K562 (cell line): ENCODE data around the gene PYHIN1. TPM values are rescaled to one million over a fixed set of nuclear protein-coding genes. Genes with fewer than 3 reads are reported as not detected.

ENCODE experiments used
- ARID1B ChIP-seq: fragments of 450-650 bp; IDR thresholded peaks from 2 replicates; pipeline ENCODE4 v1.6.1; 2016; ENCODE audit warnings: antibody characterized with exemption, mild to moderate bottlenecking, inconsistent platforms
- ARID3A ChIP-seq: IDR thresholded peaks from 2 replicates; pipeline ENCODE4 v1.6.1; 2012; ENCODE audit warnings: low read depth, low read length, improper control_type of control experiment, borderline replicate concordance
- EHMT2 ChIP-seq: fragments of 450-650 bp; IDR thresholded peaks from 2 replicates; pipeline ENCODE4 v1.6.1; 2018; ENCODE audit warnings: antibody characterized with exemption
- ETS2 ChIP-seq: IDR thresholded peaks from 2 replicates; pipeline ENCODE4 v1.6.1; 2016; ENCODE audit warnings: borderline replicate concordance, missing genetic modification characterization, mild to moderate bottlenecking, moderate library complexity, missing compliant biosample characterization; ENCODE audit not compliant: poor library complexity, severe bottlenecking
- GABPA ChIP-seq: fragments of 200-800 bp; sonication (Bioruptor generic); conservative IDR thresholded peaks from 2 replicates; pipeline ENCODE4 v1.6.1; 2016; ENCODE audit warnings: low read depth, missing genetic modification characterization, missing compliant biosample characterization
- HCFC1 ChIP-seq: IDR thresholded peaks from 2 replicates; pipeline ENCODE4 v1.6.1; 2012; ENCODE audit warnings: low read depth, low read length, improper control_type of control experiment
- HDAC8 ChIP-seq: fragments of 450-650 bp; IDR thresholded peaks from 2 replicates; pipeline ENCODE4 v1.6.1; 2016; ENCODE audit warnings: mild to moderate bottlenecking, missing genetic modification characterization, moderate library complexity, missing compliant biosample characterization
- HSF4 ChIP-seq: fragments of 250-450 bp; sonication (Bioruptor Pico); IDR thresholded peaks from 2 replicates; pipeline ENCODE4 v2.1.2; 2022; ENCODE audit warnings: mild to moderate bottlenecking, moderate library complexity, borderline replicate concordance
- MEF2A ChIP-seq: IDR thresholded peaks from 2 replicates; pipeline ENCODE4 v1.6.1; 2011; ENCODE audit warnings: low read depth, mild to moderate bottlenecking, low read length, moderate library complexity; ENCODE audit not compliant: control insufficient read depth
- PURB ChIP-seq: sonication (generic); formaldehyde crosslinking; IDR thresholded peaks from 2 replicates; pipeline ENCODE4 v1.9.0; 2021; ENCODE audit warnings: low read depth, mild to moderate bottlenecking, missing genetic modification reagents
- RAD51 ChIP-seq: fragments of 450-650 bp; IDR thresholded peaks from 2 replicates; pipeline ENCODE4 v1.7.1; 2016; ENCODE audit warnings: low read depth, mild to moderate bottlenecking, borderline replicate concordance
- SP2 ChIP-seq: IDR thresholded peaks from 2 replicates; pipeline ENCODE4 v1.6.1; 2011; ENCODE audit warnings: mild to moderate bottlenecking, low read depth, low read length, moderate library complexity; ENCODE audit not compliant: poor library complexity, severe bottlenecking; ENCODE audit errors: extremely low read depth
- SPI1 ChIP-seq: IDR thresholded peaks from 2 replicates; pipeline ENCODE4 v1.6.1; 2011; ENCODE audit warnings: low read depth, low read length, control low read depth, borderline replicate concordance
- TARDBP ChIP-seq: fragments of 450-650 bp; IDR thresholded peaks from 2 replicates; pipeline ENCODE4 v1.6.1; 2016
- TEAD4 ChIP-seq, 2 experiments: sonication (generic) in 1 of 2; formaldehyde crosslinking in 1 of 2; IDR thresholded peaks; 2 replicates each; pipeline versions ENCODE4 v1.6.1 to v1.8.0; 2012 to 2022; ENCODE audit warnings: borderline replicate concordance in 1 of 2, inconsistent platforms in 1 of 2, low read length in 1 of 2, mild to moderate bottlenecking in 1 of 2, missing genetic modification reagents in 1 of 2
- ZKSCAN1 ChIP-seq: fragments of 150-350 bp; IDR thresholded peaks from 2 replicates; pipeline ENCODE4 v1.6.1; 2016; ENCODE audit warnings: low read depth, low read length
- ZSCAN32 ChIP-seq: fragments of 450-650 bp; formaldehyde crosslinking; IDR thresholded peaks from 2 replicates; pipeline ENCODE4 v1.4.0; 2020; ENCODE audit warnings: mild to moderate bottlenecking, moderate library complexity
- polyA plus RNA-seq, 8 experiments: library from polyadenylated mRNA; depleted of rRNA in 4 of 8; stranded (reverse) in 5 of 8; unstranded in 3 of 8; fragments of >200 nt; fragmentation: Nextera tagmentation in 2 of 8; fragmentation: Illumina TruSeq in 1 of 8; extraction: Ambion mirVana in 2 of 8; extraction: Trizol in 1 of 8; gene quantifications; 2 replicates each; pipeline versions ENCODE4 v1.2.1 to v1.2.3, GENCODE V29; 2011 to 2014; ENCODE audit warnings: inconsistent platforms in 1 of 8, missing spikeins in 1 of 8
- total RNA-seq, 7 experiments: library from RNA; depleted of rRNA in 6 of 7; stranded (reverse); fragments of >200 nt in 6 of 7; fragmentation: Illumina TruSeq in 2 of 7; extraction: Trizol in 2 of 7; gene quantifications; 2 replicates each; pipeline versions ENCODE4 v1.2.1 to v1.2.3, GENCODE V29; 2011 to 2021; ENCODE audit warnings: low replicate concordance in 1 of 7
- TF ChIP-seq, protein P1 (sequence below): fragments of 450-650 bp; formaldehyde crosslinking; IDR thresholded peaks from 2 replicates; pipeline ENCODE4 v1.4.0; 2022; ENCODE audit warnings: missing genetic modification characterization
- TF ChIP-seq, protein P2 (sequence below): fragments of 250-450 bp; sonication (Bioruptor Pico); IDR thresholded peaks from 2 replicates; pipeline ENCODE4 v1.4.0; 2020; ENCODE audit warnings: borderline replicate concordance
- TF ChIP-seq, protein P3 (sequence below): sonication (generic); formaldehyde crosslinking; IDR thresholded peaks from 2 replicates; pipeline ENCODE4 v1.8.1; 2022; ENCODE audit warnings: missing genetic modification reagents
- TF ChIP-seq, protein P4 (sequence below): fragments of 250-450 bp; sonication (Bioruptor Pico); IDR thresholded peaks from 2 replicates; pipeline ENCODE4 v1.4.0; 2020; ENCODE audit warnings: mild to moderate bottlenecking, moderate library complexity

The PYHIN1 gene
- total and polyA plus RNA-seq, 9 of the 15 experiments (the other 6 are each of a cell fraction or from before 2014, with no cell fraction given) = not detected

DNA sequence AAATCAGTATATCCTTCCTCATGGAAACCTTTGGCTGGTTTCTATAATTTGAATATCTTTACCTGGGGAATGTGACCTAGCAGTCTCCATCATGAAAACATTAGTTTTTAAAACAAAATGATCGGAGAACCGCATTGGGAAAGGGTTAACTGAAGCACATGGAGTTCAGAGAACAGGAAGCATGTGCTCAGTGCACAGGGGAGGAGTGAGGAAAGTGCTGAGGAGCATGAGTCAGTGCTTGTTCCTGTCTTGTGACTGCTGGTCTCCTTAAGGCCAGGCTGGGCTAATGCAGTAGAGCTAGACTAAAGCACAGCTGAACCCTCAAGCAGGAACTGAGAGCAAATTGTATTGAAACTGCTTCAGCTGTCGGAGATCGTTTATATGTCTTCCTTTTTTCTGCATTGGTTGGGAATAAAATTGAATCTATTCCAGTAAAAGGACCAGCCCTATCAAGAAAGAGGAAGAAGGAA is 84.1 kb downstream of the PYHIN1 start (continued):
- TF ChIP-seq SP2 (no peak), ARID3A (no peak), EHMT2 (0 out of 2 replicates have a peak, but pooled peaks have one; percentile 57), ZSCAN32 (CRISPR knock-in tag) (no peak), SPI1 (no peak), GABPA (tag) (peak; percentile 82), HCFC1 (no peak), HSF4 (no peak), MEF2A (no peak), TEAD4 (IDR thresholded peaks at IDR 0.05; ENCODE audit: low read length) (no peak; the same call in 1 of the 2 replicates), TEAD4 (CRISPR knock-in tag; IDR thresholded peaks at IDR 0.05; ENCODE audit: borderline replicate concordance) (no peak), ETS2 (tag) (no peak), RAD51 (no peak), ARID1B (0 out of 2 replicates have a peak, but pooled peaks have one; percentile 11), PURB (CRISPR knock-in tag) (no peak), ZKSCAN1 (no peak), HDAC8 (no peak), TARDBP (no peak)
- TF ChIP-seq, protein P1, sequence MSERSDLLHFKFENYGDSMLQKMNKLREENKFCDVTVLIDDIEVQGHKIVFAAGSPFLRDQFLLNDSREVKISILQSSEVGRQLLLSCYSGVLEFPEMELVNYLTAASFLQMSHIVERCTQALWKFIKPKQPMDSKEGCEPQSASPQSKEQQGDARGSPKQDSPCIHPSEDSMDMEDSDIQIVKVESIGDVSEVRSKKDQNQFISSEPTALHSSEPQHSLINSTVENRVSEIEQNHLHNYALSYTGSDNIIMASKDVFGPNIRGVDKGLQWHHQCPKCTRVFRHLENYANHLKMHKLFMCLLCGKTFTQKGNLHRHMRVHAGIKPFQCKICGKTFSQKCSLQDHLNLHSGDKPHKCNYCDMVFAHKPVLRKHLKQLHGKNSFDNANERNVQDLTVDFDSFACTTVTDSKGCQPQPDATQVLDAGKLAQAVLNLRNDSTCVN (CRISPR knock-in tag) = no peak
- TF ChIP-seq, protein P2, sequence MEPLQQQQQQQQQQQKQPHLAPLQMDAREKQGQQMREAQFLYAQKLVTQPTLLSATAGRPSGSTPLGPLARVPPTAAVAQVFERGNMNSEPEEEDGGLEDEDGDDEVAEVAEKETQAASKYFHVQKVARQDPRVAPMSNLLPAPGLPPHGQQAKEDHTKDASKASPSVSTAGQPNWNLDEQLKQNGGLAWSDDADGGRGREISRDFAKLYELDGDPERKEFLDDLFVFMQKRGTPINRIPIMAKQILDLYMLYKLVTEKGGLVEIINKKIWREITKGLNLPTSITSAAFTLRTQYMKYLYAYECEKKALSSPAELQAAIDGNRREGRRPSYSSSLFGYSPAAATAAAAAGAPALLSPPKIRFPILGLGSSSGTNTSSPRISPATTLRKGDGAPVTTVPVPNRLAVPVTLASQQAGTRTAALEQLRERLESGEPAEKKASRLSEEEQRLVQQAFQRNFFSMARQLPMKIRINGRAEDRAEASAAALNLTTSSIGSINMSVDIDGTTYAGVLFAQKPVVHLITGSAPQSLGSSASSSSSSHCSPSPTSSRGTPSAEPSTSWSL = no peak
- TF ChIP-seq, protein P3, sequence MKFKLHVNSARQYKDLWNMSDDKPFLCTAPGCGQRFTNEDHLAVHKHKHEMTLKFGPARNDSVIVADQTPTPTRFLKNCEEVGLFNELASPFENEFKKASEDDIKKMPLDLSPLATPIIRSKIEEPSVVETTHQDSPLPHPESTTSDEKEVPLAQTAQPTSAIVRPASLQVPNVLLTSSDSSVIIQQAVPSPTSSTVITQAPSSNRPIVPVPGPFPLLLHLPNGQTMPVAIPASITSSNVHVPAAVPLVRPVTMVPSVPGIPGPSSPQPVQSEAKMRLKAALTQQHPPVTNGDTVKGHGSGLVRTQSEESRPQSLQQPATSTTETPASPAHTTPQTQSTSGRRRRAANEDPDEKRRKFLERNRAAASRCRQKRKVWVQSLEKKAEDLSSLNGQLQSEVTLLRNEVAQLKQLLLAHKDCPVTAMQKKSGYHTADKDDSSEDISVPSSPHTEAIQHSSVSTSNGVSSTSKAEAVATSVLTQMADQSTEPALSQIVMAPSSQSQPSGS (CRISPR knock-in tag) = no peak
- TF ChIP-seq, protein P4, sequence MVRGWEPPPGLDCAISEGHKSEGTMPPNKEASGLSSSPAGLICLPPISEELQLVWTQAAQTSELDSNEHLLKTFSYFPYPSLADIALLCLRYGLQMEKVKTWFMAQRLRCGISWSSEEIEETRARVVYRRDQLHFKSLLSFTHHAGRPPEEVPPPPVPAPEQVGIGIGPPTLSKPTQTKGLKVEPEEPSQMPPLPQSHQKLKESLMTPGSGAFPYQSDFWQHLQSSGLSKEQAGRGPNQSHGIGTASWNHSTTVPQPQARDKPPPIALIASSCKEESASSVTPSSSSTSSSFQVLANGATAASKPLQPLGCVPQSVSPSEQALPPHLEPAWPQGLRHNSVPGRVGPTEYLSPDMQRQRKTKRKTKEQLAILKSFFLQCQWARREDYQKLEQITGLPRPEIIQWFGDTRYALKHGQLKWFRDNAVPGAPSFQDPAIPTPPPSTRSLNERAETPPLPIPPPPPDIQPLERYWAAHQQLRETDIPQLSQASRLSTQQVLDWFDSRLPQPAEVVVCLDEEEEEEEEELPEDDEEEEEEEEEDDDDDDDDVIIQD (CRISPR knock-in tag) = no peak
